Stomach (tissue), 9 donors: ENCODE results near the gene GTF2E1. TPM values are rescaled to one million over a fixed set of nuclear protein-coding genes. Genes with fewer than 3 reads are reported as not detected.

Experiments
- DNase-seq, 2 donors: peaks; one replicate each; pipeline versions ENCODE4 v3.0.0 to v3.0.0-alpha.2; 2013 to 2019
- H3K27ac ChIP-seq, 5 donors: fragments of 200-600 bp in 4 of 5; sonication (generic) in 4 of 5; one replicate each; pipeline ENCODE4 v1.5.1; 2013 to 2019; ENCODE audit warnings: mild to moderate bottlenecking in 1 of 5, moderate library complexity in 1 of 5
- H3K27me3 ChIP-seq, 3 donors: fragments of 200-600 bp; sonication (generic); one replicate each; pipeline ENCODE4 v1.5.1; 2017 to 2019; ENCODE audit warnings: mixed run types in 1 of 3
- H3K36me3 ChIP-seq, 4 donors: fragments of 200-600 bp; sonication (generic); 1 replicate in 3 of 4; 2 replicates in 1 of 4; pipeline ENCODE4 v1.5.1; 2016 to 2019
- H3K4me1 ChIP-seq, 4 donors: fragments of 200-600 bp; sonication (generic); one replicate each; pipeline ENCODE4 v1.5.1; 2016 to 2019
- H3K4me3 ChIP-seq, 4 donors: fragments of 200-600 bp; sonication (generic) in 3 of 4; one replicate each; pipeline ENCODE4 v1.5.1; 2016 to 2019; ENCODE audit warnings: mild to moderate bottlenecking in 1 of 4
- H3K9me3 ChIP-seq, 4 donors: fragments of 200-600 bp; sonication (generic); one replicate each; pipeline ENCODE4 v1.5.1; 2016 to 2019
- CTCF ChIP-seq, 7 experiments: fragments of 450-650 bp in 4 of 7; fragments of 200-600 bp in 3 of 7; sonication (generic) in 3 of 7; IDR thresholded peaks; one replicate each; pipeline ENCODE4 v1.5.1; 2016 to 2019; ENCODE audit warnings: antibody characterized with exemption in 7 of 7, control low read depth in 2 of 7, mild to moderate bottlenecking in 1 of 7
- EP300 ChIP-seq: sonication (generic); formaldehyde crosslinking; IDR thresholded peaks from one replicate; pipeline ENCODE4 v1.6.1; 2017; ENCODE audit warnings: antibody characterized with exemption
- POLR2A ChIP-seq, 4 donors: fragments of 450-650 bp; IDR thresholded peaks; one replicate each; pipeline ENCODE4 v1.6.1; 2016; ENCODE audit warnings: antibody characterized with exemption in 4 of 4, control low read depth in 2 of 4, mild to moderate bottlenecking in 1 of 4, moderate library complexity in 1 of 4
- POLR2AphosphoS5 ChIP-seq, 3 donors: sonication (generic); formaldehyde crosslinking; IDR thresholded peaks; one replicate each; pipeline ENCODE4 v1.6.1; 2016; ENCODE audit warnings: antibody characterized with exemption in 3 of 3
- WGBS, 5 donors: extraction: QIAGEN DNeasy Blood & Tissue Kit in 3 of 5; methylation state at CpG; one replicate each; pipeline versions ENCODE4 v1.1.5 to v1.1.7; 2013 to 2018; 5-methylcytosine and 5-hydroxymethylcytosine counted together
- intact Hi-C: fragments of 100-400 bp; cut with DNase I; formaldehyde crosslinking; loops from one replicate; pipeline ENCODE4 v1.15.1; 2023; ENCODE audit warnings: low total_unique reads
- polyA plus RNA-seq, 3 donors: library from polyadenylated mRNA; stranded (reverse); fragments of 200-250 nt; gene quantifications; one replicate each; pipeline ENCODE4 v1.2.3, GENCODE V29; 2013
- total RNA-seq, 5 donors: library from RNA; depleted of rRNA; stranded (reverse); fragments of >200 nt; gene quantifications; one replicate each; pipeline versions ENCODE4 v1.1.0 to v1.2.3, GENCODE V29; 2014 to 2016
- donor health status: healthy with polysubstance abuse.
- donor health status: Bipolar disorder and iron deficiency.
- donor health status: healthy.

GTF2E1 gene
- total and polyA plus RNA-seq, 8 donors = 4.0 to 66.0 (median 9.3) TPM

- TF ChIP-seq EP300 (no peak), CTCF (IDR thresholded peaks at IDR 0.05) (no peak), POLR2AphosphoS5 (IDR thresholded peaks at IDR 0.05) (no peak), POLR2A (IDR thresholded peaks at IDR 0.05) (no peak)
- WGBS, 5 donors = 88 to 94% (median 90%) methylated on average over 5 of the region's 5 CpGs
- intact Hi-C loops = no loop called here
These were observed 36.5 kb upstream of the GTF2E1 start for GRCh38 chr3:120705884-120706582.

GRCh38 chr3:120706950-120707349, 35.6 kb upstream of the GTF2E1 start:
- DNase-seq = no peak
- TF ChIP-seq CTCF (IDR thresholded peaks at IDR 0.05) (no peak), EP300 (no peak), POLR2AphosphoS5 (IDR thresholded peaks at IDR 0.05) (no peak), POLR2A (IDR thresholded peaks at IDR 0.05) (no peak)
- intact Hi-C loops = no loop called here

More at GRCh38 chr3:120705884-120706582, 36.5 kb upstream of the GTF2E1 start:
- Histone ChIP-seq H3K4me3 (no peak overlapping the region), H3K27ac (no peak overlapping the region), H3K4me1 (no peaks in the 10 kb centered on the region), H3K9me3 (peaks cover 0 to 13% (median 0%) of the 10 kb centered on the region in 4 donors), H3K36me3 (peaks cover 3 to 63% (median 41%) of the 10 kb centered on the region in 4 donors), H3K27me3 (no peaks in the 10 kb centered on the region)
- no peak for DNase-seq

GRCh38 chr3:120708408-120708807, 34.1 kb upstream of the GTF2E1 start:
- TF ChIP-seq POLR2A (IDR thresholded peaks at IDR 0.05) (no peak), POLR2AphosphoS5 (IDR thresholded peaks at IDR 0.05) (no peak), CTCF (IDR thresholded peaks at IDR 0.05) (no peak), EP300 (no peak)
- peaks cover 3 to 50% (median 35%) of the 10 kb centered on the region in 4 donors for H3K36me3 ChIP-seq
- peaks cover 0 to 5% (median 0%) of the 10 kb centered on the region in 4 donors for H3K9me3 ChIP-seq
- no peaks in the 10 kb centered on the region for H3K4me1 ChIP-seq
- intact Hi-C loops = no loop called here
- DNase-seq = no peak
- H3K4me3 ChIP-seq = no peak overlapping the region
- no peak overlapping the region for H3K27ac ChIP-seq
- no peaks in the 10 kb centered on the region for H3K27me3 ChIP-seq

More at GRCh38 chr3:120706950-120707349, 35.6 kb upstream of the GTF2E1 start:
- Histone ChIP-seq H3K27ac (no peak overlapping the region), H3K36me3 (peaks cover 3 to 60% (median 41%) of the 10 kb centered on the region in 4 donors), H3K27me3 (no peaks in the 10 kb centered on the region), H3K4me1 (no peaks in the 10 kb centered on the region), H3K4me3 (no peak overlapping the region), H3K9me3 (peaks cover 0 to 13% (median 0%) of the 10 kb centered on the region in 4 donors)

GRCh38 chr3:120710369-120710768, 32.2 kb upstream of the GTF2E1 start:
- TF ChIP-seq CTCF (IDR thresholded peaks at IDR 0.05) = no peak
- no peak for TF ChIP-seq POLR2A (IDR thresholded peaks at IDR 0.05)
- no peak for TF ChIP-seq EP300
- no peak for TF ChIP-seq POLR2AphosphoS5 (IDR thresholded peaks at IDR 0.05)
- DNase-seq = no peak
- intact Hi-C loops = no loop called here
- 86 to 100% (median 95%) methylated on average over 1 of the region's 1 CpG for WGBS, 5 donors
- Histone ChIP-seq H3K27ac (no peak overlapping the region), H3K36me3 (peaks cover 0 to 31% (median 18%) of the 10 kb centered on the region in 4 donors), H3K4me3 (no peak overlapping the region), H3K27me3 (no peaks in the 10 kb centered on the region), H3K4me1 (no peaks in the 10 kb centered on the region), H3K9me3 (no peaks in the 10 kb centered on the region)
